Keratinocyte (primary cell): ENCODE data around the gene TRAF3. TPM values are rescaled to one million over a fixed set of nuclear protein-coding genes. Genes with fewer than 3 reads are reported as not detected.

Experiments used
- DNase-seq: peaks from one replicate; pipeline ENCODE4 v3.0.0-alpha.2; 2011; ENCODE audit warnings: low read depth, missing footprints, low spot score
- FAIRE-seq: peaks from 2 replicates; lab custom pipeline; 2011; peaks lifted over from hg19 to GRCh38; lab: Jason Lieb, UNC
- H2AFZ ChIP-seq: 2 replicates; pipeline ENCODE4 v1.6.0; 2012; ENCODE audit warnings: low read length, control low read depth, inconsistent platforms; ENCODE audit not compliant: control insufficient read depth
- H3K27ac ChIP-seq: 2 replicates; pipeline ENCODE4 v1.5.1; 2011; ENCODE audit warnings: low read length; ENCODE audit not compliant: control insufficient read depth, insufficient read depth
- H3K27me3 ChIP-seq: 3 replicates; pipeline ENCODE4 v1.6.0; 2011; ENCODE audit warnings: low read length; ENCODE audit not compliant: control insufficient read depth, insufficient read depth; ENCODE audit errors: extremely low read depth
- H3K36me3 ChIP-seq, 2 experiments: 2 replicates in 1 of 2; 3 replicates in 1 of 2; pipeline ENCODE4 v1.5.1; 2011; ENCODE audit warnings: low read length in 2 of 2, mild to moderate bottlenecking in 1 of 2; ENCODE audit not compliant: control insufficient read depth in 2 of 2, insufficient read depth in 2 of 2; ENCODE audit errors: extremely low read depth in 1 of 2
- H3K4me1 ChIP-seq: 3 replicates; pipeline ENCODE4 v1.5.1; 2011; ENCODE audit warnings: low read length; ENCODE audit not compliant: control insufficient read depth, insufficient read depth; ENCODE audit errors: extremely low read depth
- H3K4me2 ChIP-seq: 3 replicates; pipeline ENCODE4 v1.6.0; 2011; ENCODE audit warnings: low read depth, low read length; ENCODE audit not compliant: control insufficient read depth, insufficient read depth; ENCODE audit errors: extremely low read depth
- H3K4me3 ChIP-seq, 3 experiments: fragments of 200-600 bp in 1 of 3; sonication (generic) in 1 of 3; 2 replicates in 2 of 3; 3 replicates in 1 of 3; pipeline ENCODE4 v1.5.1; 2011 to 2016; ENCODE audit warnings: low read length in 3 of 3, mild to moderate bottlenecking in 3 of 3, control low read depth in 2 of 3, inconsistent platforms in 1 of 3, low read depth in 1 of 3, mixed read lengths in 1 of 3, mixed run types in 1 of 3, moderate library complexity in 1 of 3; ENCODE audit not compliant: control insufficient read depth in 2 of 3, insufficient read depth in 2 of 3; ENCODE audit errors: extremely low read depth in 1 of 3
- H3K79me2 ChIP-seq: 2 replicates; pipeline ENCODE4 v1.6.0; 2012; ENCODE audit warnings: low read length; ENCODE audit not compliant: control insufficient read depth, insufficient read depth
- H3K9ac ChIP-seq: 3 replicates; pipeline ENCODE4 v1.6.0; 2011; ENCODE audit warnings: low read length; ENCODE audit not compliant: control insufficient read depth, insufficient read depth; ENCODE audit errors: extremely low read depth
- H3K9me1 ChIP-seq: 3 replicates; pipeline ENCODE4 v1.6.0; 2011; ENCODE audit warnings: low read length; ENCODE audit not compliant: control insufficient read depth, insufficient read depth; ENCODE audit errors: extremely low read depth
- H3K9me3 ChIP-seq: 2 replicates; pipeline ENCODE4 v1.5.1; 2012; ENCODE audit warnings: low read depth, low read length; ENCODE audit not compliant: control insufficient read depth
- H4K20me1 ChIP-seq: 3 replicates; pipeline ENCODE4 v1.6.0; 2011; ENCODE audit warnings: low read length; ENCODE audit not compliant: control insufficient read depth, insufficient read depth; ENCODE audit errors: extremely low read depth
- CTCF ChIP-seq, 3 experiments: IDR thresholded peaks in 1 of 3; conservative IDR thresholded peaks in 1 of 3; optimal IDR thresholded peaks in 1 of 3; 2 replicates in 2 of 3; 3 replicates in 1 of 3; pipeline versions ENCODE3 to v1.5.1; 2011; ENCODE audit warnings: low read length in 3 of 3, mild to moderate bottlenecking in 3 of 3, moderate library complexity in 2 of 3, control low read depth in 1 of 3, inconsistent platforms in 1 of 3; ENCODE audit not compliant: insufficient read depth in 2 of 3; ENCODE audit errors: extremely low read depth in 1 of 3
- EZH2 ChIP-seq: IDR thresholded peaks from one replicate; pipeline ENCODE4 v1.6.1; 2012; ENCODE audit warnings: inconsistent platforms, mild to moderate bottlenecking, low read length, moderate library complexity
- dilution Hi-C: fragments of 300-500 bp; cut with MboI; formaldehyde crosslinking; loops from one replicate; pipeline ENCODE4 v1.7.0; 2020; ENCODE audit warnings: low sequenced_read_pairs; ENCODE audit not compliant: extremely low pct_ligation_motif_present
- polyA plus RNA-seq, 5 experiments: library from polyadenylated mRNA; depleted of rRNA in 3 of 5; stranded (reverse) in 3 of 5; stranded (forward) in 1 of 5; unstranded in 1 of 5; fragments of >200 nt; gene quantifications; 1 replicate in 1 of 5; 2 replicates in 3 of 5; 3 replicates in 1 of 5; pipeline versions ENCODE4 v1.2.1 to v1.2.3, GENCODE V29; 2011 to 2012; ENCODE audit warnings: missing spikeins in 2 of 5, low read depth in 1 of 5, low replicate concordance in 1 of 5

TRAF3 gene
- polyA plus RNA-seq, 1 donor (not counting 4 experiments of a cell fraction or from before 2014, with no cell fraction given): 12.5 TPM

GRCh38 chr14:102798926-102799325, 21.7 kb downstream of the TRAF3 start:
- H3K36me3 ChIP-seq: peaks cover 0 to 5% of the 10 kb centered on the region in 2 experiments
- dilution Hi-C loops: no loop called here
- peaks cover 49% of the 10 kb centered on the region for H3K79me2 ChIP-seq
- H3K9me1 ChIP-seq: no peaks in the 10 kb centered on the region
- no peak overlapping the region for H3K4me3 ChIP-seq
- no peaks in the 10 kb centered on the region for H4K20me1 ChIP-seq
- H2AFZ ChIP-seq: no peak overlapping the region
- no peak for FAIRE-seq
- no peak overlapping the region for H3K4me2 ChIP-seq
- H3K27me3 ChIP-seq: no peaks in the 10 kb centered on the region
- no peak overlapping the region for H3K27ac ChIP-seq
- H3K9ac ChIP-seq: no peak overlapping the region
- peaks cover 13% of the 10 kb centered on the region for H3K4me1 ChIP-seq
- no peak for DNase-seq
- TF ChIP-seq EZH2: no peak
- TF ChIP-seq CTCF (optimal IDR thresholded peaks at IDR 0.05 in 1 of 3, IDR thresholded peaks at IDR 0.05 in 1 of 3, conservative IDR thresholded peaks at IDR 0.05 in 1 of 3; ENCODE audit: extremely low read depth in 1 of 3, insufficient read depth in 2 of 3, low read length in 3 of 3): no peak
- H3K9me3 ChIP-seq: no peaks in the 10 kb centered on the region

- dilution Hi-C loops: no loop called here
- no peak for DNase-seq
- H3K27me3 ChIP-seq: no peaks in the 10 kb centered on the region
- no peak overlapping the region for H3K4me3 ChIP-seq
- no peak overlapping the region for H3K4me2 ChIP-seq
- no peak overlapping the region for H3K9ac ChIP-seq
- H3K79me2 ChIP-seq: peaks cover 44% of the 10 kb centered on the region
- no peaks in the 10 kb centered on the region for H3K9me3 ChIP-seq
- no peak for FAIRE-seq
- H3K9me1 ChIP-seq: no peaks in the 10 kb centered on the region
- TF ChIP-seq CTCF (optimal IDR thresholded peaks at IDR 0.05 in 1 of 3, IDR thresholded peaks at IDR 0.05 in 1 of 3, conservative IDR thresholded peaks at IDR 0.05 in 1 of 3; ENCODE audit: extremely low read depth in 1 of 3, insufficient read depth in 2 of 3, low read length in 3 of 3) (no peak), EZH2 (no peak)
- no peak overlapping the region for H3K27ac ChIP-seq
- peaks cover 0 to 5% of the 10 kb centered on the region in 2 experiments for H3K36me3 ChIP-seq
- no peak overlapping the region for H2AFZ ChIP-seq
- no peaks in the 10 kb centered on the region for H4K20me1 ChIP-seq
- peaks cover 9% of the 10 kb centered on the region for H3K4me1 ChIP-seq
These were observed 22.7 kb downstream of the TRAF3 start for GRCh38 chr14:102799684-102800562.
